ENCODE measurements around the gene CANX.

DNA sequence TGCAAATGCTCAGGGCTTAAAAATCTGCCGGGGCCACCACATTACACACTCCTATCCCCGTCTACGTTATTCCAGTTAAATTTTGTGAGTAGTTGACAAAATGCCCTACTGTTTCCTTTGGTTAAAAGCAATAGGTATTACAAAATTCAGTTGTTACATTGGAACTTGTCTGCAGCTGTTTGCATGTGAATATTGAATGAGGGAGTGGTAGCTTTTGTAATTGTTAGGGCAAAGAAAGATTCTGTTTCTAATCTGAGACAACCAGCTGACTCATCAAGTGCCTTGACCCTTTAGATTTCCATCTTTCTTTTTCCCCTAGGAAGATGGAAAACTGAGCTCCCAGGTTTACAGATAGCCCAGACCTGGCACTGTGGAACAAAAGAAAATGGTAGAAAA lies 64.0 kb downstream of the CANX start:
- TF ChIP-seq, protein P1, sequence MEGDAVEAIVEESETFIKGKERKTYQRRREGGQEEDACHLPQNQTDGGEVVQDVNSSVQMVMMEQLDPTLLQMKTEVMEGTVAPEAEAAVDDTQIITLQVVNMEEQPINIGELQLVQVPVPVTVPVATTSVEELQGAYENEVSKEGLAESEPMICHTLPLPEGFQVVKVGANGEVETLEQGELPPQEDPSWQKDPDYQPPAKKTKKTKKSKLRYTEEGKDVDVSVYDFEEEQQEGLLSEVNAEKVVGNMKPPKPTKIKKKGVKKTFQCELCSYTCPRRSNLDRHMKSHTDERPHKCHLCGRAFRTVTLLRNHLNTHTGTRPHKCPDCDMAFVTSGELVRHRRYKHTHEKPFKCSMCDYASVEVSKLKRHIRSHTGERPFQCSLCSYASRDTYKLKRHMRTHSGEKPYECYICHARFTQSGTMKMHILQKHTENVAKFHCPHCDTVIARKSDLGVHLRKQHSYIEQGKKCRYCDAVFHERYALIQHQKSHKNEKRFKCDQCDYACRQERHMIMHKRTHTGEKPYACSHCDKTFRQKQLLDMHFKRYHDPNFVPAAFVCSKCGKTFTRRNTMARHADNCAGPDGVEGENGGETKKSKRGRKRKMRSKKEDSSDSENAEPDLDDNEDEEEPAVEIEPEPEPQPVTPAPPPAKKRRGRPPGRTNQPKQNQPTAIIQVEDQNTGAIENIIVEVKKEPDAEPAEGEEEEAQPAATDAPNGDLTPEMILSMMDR (CRISPR knock-in tag; IDR thresholded peaks at IDR 0.05): no peak
- TF ChIP-seq TCF12 (IDR thresholded peaks at IDR 0.05): no peak
- TF ChIP-seq TCF12 (CRISPR knock-in tag; IDR thresholded peaks at IDR 0.05): no peak
- no peak for TF ChIP-seq ZNF780A (CRISPR knock-in tag; IDR thresholded peaks at IDR 0.05)
- no peak for TF ChIP-seq SRY (CRISPR knock-in tag; IDR thresholded peaks at IDR 0.05)
- TF ChIP-seq TAF1 (CRISPR knock-in tag; IDR thresholded peaks at IDR 0.05): no peak
- no peak for TF ChIP-seq MEIS2 (CRISPR knock-in tag; IDR thresholded peaks at IDR 0.05)
- TF ChIP-seq BORCS8-MEF2B (CRISPR knock-in tag; IDR thresholded peaks at IDR 0.05): no peak
- TF ChIP-seq ZSCAN20 (CRISPR knock-in tag; IDR thresholded peaks at IDR 0.05; ENCODE audit: borderline replicate concordance): no peak
- no peak for TF ChIP-seq RFX5 (IDR thresholded peaks at IDR 0.05; ENCODE audit: low read depth, low read length)
- TF ChIP-seq POLR2A (IDR thresholded peaks at IDR 0.05; ENCODE audit: insufficient read depth in 1 of 2, low read depth in 2 of 2, low read length in 2 of 2): no peak
- TF ChIP-seq ZNF550 (CRISPR knock-in tag; IDR thresholded peaks at IDR 0.05; ENCODE audit: borderline replicate concordance): no peak
- no peak for TF ChIP-seq ZNF777 (CRISPR knock-in tag; IDR thresholded peaks at IDR 0.05)
- TF ChIP-seq, protein P2, sequence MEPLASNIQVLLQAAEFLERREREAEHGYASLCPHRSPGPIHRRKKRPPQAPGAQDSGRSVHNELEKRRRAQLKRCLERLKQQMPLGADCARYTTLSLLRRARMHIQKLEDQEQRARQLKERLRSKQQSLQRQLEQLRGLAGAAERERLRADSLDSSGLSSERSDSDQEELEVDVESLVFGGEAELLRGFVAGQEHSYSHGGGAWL (CRISPR knock-in tag; IDR thresholded peaks at IDR 0.05): no peak

Measured in HepG2 (cell line).